ENCODE measurements around the gene SERPINH1. TPM values are rescaled to one million over a fixed set of nuclear protein-coding genes. Genes with fewer than 3 reads are reported as not detected.

Gene SERPINH1
- total and polyA plus RNA-seq, 2 donors (not counting 1 experiment from before 2014, with no cell fraction given): 3.0 to 5.7 TPM

DNA sequence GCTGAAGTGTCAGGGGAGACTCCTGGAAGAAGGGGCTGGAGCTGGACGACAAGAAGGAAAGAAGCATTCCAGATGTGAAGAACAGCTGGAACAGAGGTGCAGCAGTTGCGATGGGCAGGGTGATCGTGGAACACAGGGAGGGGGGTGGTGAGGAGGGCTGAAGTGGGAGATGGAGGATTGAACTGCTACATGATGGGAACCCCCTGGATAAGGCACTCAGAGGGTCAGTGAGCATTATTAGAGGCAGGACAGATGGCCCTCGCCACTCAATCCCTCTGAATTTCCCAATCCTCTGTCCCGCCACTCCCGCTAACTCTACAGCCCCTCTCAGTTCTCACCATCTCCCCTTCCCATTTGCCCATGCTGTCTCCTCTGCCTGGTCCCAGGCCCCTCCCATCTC lies 14.0 kb downstream of the SERPINH1 start:
- H3K9ac ChIP-seq (ENCODE audit: low read length): no peak overlapping the region
- H3K27me3 ChIP-seq (replicated peaks in 1 of 4; ENCODE audit: control extremely low read depth in 1 of 4, control insufficient read depth in 3 of 4, insufficient read depth in 4 of 4, low read length in 3 of 4): no peaks in the 10 kb centered on the region
- ATAC-seq (ENCODE audit: low read depth): no peak
- H2AFZ ChIP-seq (ENCODE audit: insufficient read depth, low read depth, low read length, poor library complexity, severe bottlenecking): no peak overlapping the region
- WGBS (ENCODE audit: insufficient coverage): 100% methylated on average over 6 of the region's 6 CpGs
- H3K4me1 Mint-ChIP-seq: peaks cover 30% of the 10 kb centered on the region
- no peak overlapping the region for H3K27ac ChIP-seq (ENCODE audit: low read length in 2 of 2)
- peaks cover 0 to 14% (median 3%) of the 10 kb centered on the region in 3 donors for H3K9me3 ChIP-seq (ENCODE audit: control extremely low read depth in 1 of 3, control insufficient read depth in 2 of 3, insufficient read depth in 1 of 3, low read length in 2 of 3)
- no peak overlapping the region for H3K4me3 ChIP-seq (ENCODE audit: control extremely low read depth in 1 of 5, extremely low read depth in 1 of 5, insufficient read depth in 1 of 5, low read depth in 2 of 5, low read length in 4 of 5)
- H3K27me3 Mint-ChIP-seq: peaks cover 7% of the 10 kb centered on the region
- H3K79me2 ChIP-seq (ENCODE audit: control insufficient read depth, insufficient read depth, low read length): no peaks in the 10 kb centered on the region
- no peak for DNase-seq
- H3K36me3 ChIP-seq (replicated peaks in 1 of 2; ENCODE audit: control extremely low read depth in 1 of 2, control insufficient read depth in 1 of 2, extremely low read depth in 1 of 2, insufficient read depth in 2 of 2, low read length in 1 of 2): peaks cover 0 to 4% of the 10 kb centered on the region in 2 experiments
- H3K4me3 Mint-ChIP-seq: no peak overlapping the region
- intact Hi-C loops (cut with micrococcal nuclease): loop anchor here (2.0 kb wide), 1 partner anchor 13 kb away; the partner anchor contains the start of gene SERPINH1
- peak overlapping the region; percentile 63 for H3K4me2 ChIP-seq (replicated peaks; ENCODE audit: low read depth, low read length, poor library complexity, severe bottlenecking)
- TF ChIP-seq, protein P1, sequence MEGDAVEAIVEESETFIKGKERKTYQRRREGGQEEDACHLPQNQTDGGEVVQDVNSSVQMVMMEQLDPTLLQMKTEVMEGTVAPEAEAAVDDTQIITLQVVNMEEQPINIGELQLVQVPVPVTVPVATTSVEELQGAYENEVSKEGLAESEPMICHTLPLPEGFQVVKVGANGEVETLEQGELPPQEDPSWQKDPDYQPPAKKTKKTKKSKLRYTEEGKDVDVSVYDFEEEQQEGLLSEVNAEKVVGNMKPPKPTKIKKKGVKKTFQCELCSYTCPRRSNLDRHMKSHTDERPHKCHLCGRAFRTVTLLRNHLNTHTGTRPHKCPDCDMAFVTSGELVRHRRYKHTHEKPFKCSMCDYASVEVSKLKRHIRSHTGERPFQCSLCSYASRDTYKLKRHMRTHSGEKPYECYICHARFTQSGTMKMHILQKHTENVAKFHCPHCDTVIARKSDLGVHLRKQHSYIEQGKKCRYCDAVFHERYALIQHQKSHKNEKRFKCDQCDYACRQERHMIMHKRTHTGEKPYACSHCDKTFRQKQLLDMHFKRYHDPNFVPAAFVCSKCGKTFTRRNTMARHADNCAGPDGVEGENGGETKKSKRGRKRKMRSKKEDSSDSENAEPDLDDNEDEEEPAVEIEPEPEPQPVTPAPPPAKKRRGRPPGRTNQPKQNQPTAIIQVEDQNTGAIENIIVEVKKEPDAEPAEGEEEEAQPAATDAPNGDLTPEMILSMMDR (IDR thresholded peaks at IDR 0.05): no peak
- no peak for TF ChIP-seq EZH2 (IDR thresholded peaks at IDR 0.05; ENCODE audit: borderline replicate concordance, insufficient read depth, low read depth, low read length, poor library complexity, severe bottlenecking)
- peaks cover 2% of the 10 kb centered on the region for H3K9me3 Mint-ChIP-seq (ENCODE audit: insufficient read depth)
- no peaks in the 10 kb centered on the region for H4K20me1 ChIP-seq (ENCODE audit: control insufficient read depth, insufficient read depth, low read length, poor library complexity, severe bottlenecking)
- peaks cover 22 to 30% of the 10 kb centered on the region in 2 donors for H3K4me1 ChIP-seq (ENCODE audit: control insufficient read depth in 2 of 2, insufficient read depth in 2 of 2, low read length in 2 of 2)
- POLR2A ChIA-PET: interaction anchor here (0.7 kb wide), 1 partner anchor 16 kb away, joined by 5 read pairs; no protein-coding TSS in a partner anchor
- peak overlapping the region; percentile 59 for H3K27ac Mint-ChIP-seq
- CTCF ChIA-PET: interaction anchor here (0.6 to 1.2 kb wide), 6 partner anchors 14 to 130 kb away, joined by 3 to 4 read pairs (median 3); partner anchors contain the start of gene SERPINH1

DNA sequence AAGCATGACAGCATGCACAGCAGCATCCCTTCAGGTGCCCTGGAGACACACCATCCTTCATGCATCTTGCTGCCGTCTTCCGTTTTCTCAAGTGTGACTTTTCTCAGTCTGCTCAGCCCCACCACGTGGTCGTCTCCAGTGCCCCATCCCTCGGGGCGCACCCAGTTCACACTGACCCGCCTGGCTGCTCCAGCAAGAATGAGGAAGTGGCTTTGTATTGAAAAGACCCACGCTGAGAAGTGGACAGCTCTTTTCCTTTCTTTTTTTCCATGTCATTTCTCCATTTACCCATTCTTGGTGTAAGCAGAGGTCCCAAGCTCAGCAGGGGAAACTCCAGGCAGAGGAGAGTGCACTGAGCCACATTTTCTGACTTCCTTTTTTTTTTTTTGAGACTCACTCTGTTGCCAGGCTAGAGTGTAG lies 14.5 kb downstream of the SERPINH1 start:
- Mint-ChIP-seq H3K27ac (peak overlapping the region; percentile 54), H3K27me3 (peaks cover 7% of the 10 kb centered on the region), H3K4me1 (peaks cover 30% of the 10 kb centered on the region), H3K4me3 (peak overlapping the region; percentile 38), H3K9me3 (ENCODE audit: insufficient read depth) (peaks cover 2% of the 10 kb centered on the region)
- H2AFZ ChIP-seq (ENCODE audit: insufficient read depth, low read depth, low read length, poor library complexity, severe bottlenecking): no peak overlapping the region
- peaks cover 0 to under 1% of the 10 kb centered on the region in 2 experiments for H3K36me3 ChIP-seq (replicated peaks in 1 of 2; ENCODE audit: control extremely low read depth in 1 of 2, control insufficient read depth in 1 of 2, extremely low read depth in 1 of 2, insufficient read depth in 2 of 2, low read length in 1 of 2)
- peak; percentile 92 for ATAC-seq (ENCODE audit: low read depth)
- POLR2A ChIA-PET: interaction anchor here (0.7 kb wide), 1 partner anchor 17 kb away, joined by 5 read pairs; no protein-coding TSS in a partner anchor
- H3K4me2 ChIP-seq (replicated peaks; ENCODE audit: low read depth, low read length, poor library complexity, severe bottlenecking): peak overlapping the region; percentile 63
- peaks cover 22 to 30% of the 10 kb centered on the region in 2 donors for H3K4me1 ChIP-seq (ENCODE audit: control insufficient read depth in 2 of 2, insufficient read depth in 2 of 2, low read length in 2 of 2)
- no peaks in the 10 kb centered on the region for H3K79me2 ChIP-seq (ENCODE audit: control insufficient read depth, insufficient read depth, low read length)
- CTCF ChIA-PET: interaction anchor here (0.6 to 1.4 kb wide), 7 partner anchors 14 to 130 kb away, joined by 3 to 4 read pairs (median 3); partner anchors contain the start of gene SERPINH1
- 0% methylated on average over 5 of the region's 8 CpGs for WGBS (ENCODE audit: insufficient coverage)
- intact Hi-C loops (cut with micrococcal nuclease): loop anchor here (2.0 kb wide), 1 partner anchor 14 kb away; the partner anchor contains the start of gene SERPINH1
- no peaks in the 10 kb centered on the region for H3K27me3 ChIP-seq (replicated peaks in 1 of 4; ENCODE audit: control extremely low read depth in 1 of 4, control insufficient read depth in 3 of 4, insufficient read depth in 4 of 4, low read length in 3 of 4)
- H3K9ac ChIP-seq (ENCODE audit: low read length): no peak overlapping the region
- no peak overlapping the region for H3K27ac ChIP-seq (ENCODE audit: low read length in 2 of 2)
- peak overlapping the region in 1 of 5 experiments; percentile 13 for H3K4me3 ChIP-seq (ENCODE audit: control extremely low read depth in 1 of 5, extremely low read depth in 1 of 5, insufficient read depth in 1 of 5, low read depth in 2 of 5, low read length in 4 of 5)
- no peaks in the 10 kb centered on the region for H4K20me1 ChIP-seq (ENCODE audit: control insufficient read depth, insufficient read depth, low read length, poor library complexity, severe bottlenecking)
- TF ChIP-seq EZH2 (IDR thresholded peaks at IDR 0.05; ENCODE audit: borderline replicate concordance, insufficient read depth, low read depth, low read length, poor library complexity, severe bottlenecking): no peak
- TF ChIP-seq, protein P1 (IDR thresholded peaks at IDR 0.05): no peak
- DNase-seq: peak; percentile 87
- peaks cover 0 to 14% (median 3%) of the 10 kb centered on the region in 3 donors for H3K9me3 ChIP-seq (ENCODE audit: control extremely low read depth in 1 of 3, control insufficient read depth in 2 of 3, insufficient read depth in 1 of 3, low read length in 2 of 3)
